ENCODE measurements around the gene QPCT. TPM values are rescaled to one million over a fixed set of nuclear protein-coding genes. Genes with fewer than 3 reads are reported as not detected.

The QPCT gene
- 17.2 to 23.1 TPM (median 18.9 TPM) in 5 replicates for total RNA-seq (2022; extraction: Qiagen RNA extraction; ENCODE audit: low read depth)

GRCh38 chr2:37344453-37345361 is at the start of gene QPCT:
Gene QPCT, plus strand, starts transcription at chr2:37344630. Its CDS starts 102 bp downstream, at chr2:37344732.

GRCh38 chr2:37324786-37325624 is 19.4 kb upstream of the QPCT start, which contains the start of gene PRKD3:
Gene PRKD3, minus strand, starts transcription at chr2:37324833. Its CDS starts 8,309 bp downstream, at chr2:37316524.

Other genes starting within 250 kb of the QPCT start
- 12.9 to 32.6 TPM (median 24.1 TPM) in 5 replicates for gene EIF2AK2, start 187.7 kb upstream of the QPCT start, total RNA-seq (2022; extraction: Qiagen RNA extraction; ENCODE audit: low read depth)
- not detected in 5 replicates for gene SULT6B1, start 156.0 kb upstream of the QPCT start, total RNA-seq (2022; extraction: Qiagen RNA extraction; ENCODE audit: low read depth)
- 39.2 to 43.9 TPM (median 42.8 TPM) in 5 replicates for gene CEBPZOS, start 148.1 kb upstream of the QPCT start, total RNA-seq (2022; extraction: Qiagen RNA extraction; ENCODE audit: low read depth)
- 63.4 to 96.8 TPM (median 73.8 TPM) in 5 replicates for gene CEBPZ, start 113.0 kb upstream of the QPCT start, total RNA-seq (2022; extraction: Qiagen RNA extraction; ENCODE audit: low read depth)
- gene NDUFAF7, start 113.0 kb upstream of the QPCT start, total RNA-seq (2022; extraction: Qiagen RNA extraction; ENCODE audit: low read depth) = 15.6 to 20.7 TPM (median 19.8 TPM) in 5 replicates
- 7.1 to 14.3 TPM (median 12.7 TPM) in 5 replicates for gene PRKD3, start 19.8 kb upstream of the QPCT start, total RNA-seq (2022; extraction: Qiagen RNA extraction; ENCODE audit: low read depth)

All from A549 treated with RU486 at 1 μM for 4 hours (cell line).